Stimulated activated CD4-positive, alpha-beta T cell treated with anti-CD3 and anti-CD28 coated beads, Interleukin-15, amount 100 ng/mL, for 1 hour (primary cell): ENCODE measurements around the gene CFAP92.
"Not testable (repeated sequence)": the region's sequence is repeated elsewhere in the genome, so short reads cannot be mapped to it uniquely, and the experiment has no call there.

Experiments
- DNase-seq, 2 donors: peaks; one replicate each; pipeline ENCODE4 v3.0.0-alpha.2; 2020; ENCODE audit warnings: low read depth in 1 of 2, low spot score in 1 of 2

CFAP92 gene

DNA sequence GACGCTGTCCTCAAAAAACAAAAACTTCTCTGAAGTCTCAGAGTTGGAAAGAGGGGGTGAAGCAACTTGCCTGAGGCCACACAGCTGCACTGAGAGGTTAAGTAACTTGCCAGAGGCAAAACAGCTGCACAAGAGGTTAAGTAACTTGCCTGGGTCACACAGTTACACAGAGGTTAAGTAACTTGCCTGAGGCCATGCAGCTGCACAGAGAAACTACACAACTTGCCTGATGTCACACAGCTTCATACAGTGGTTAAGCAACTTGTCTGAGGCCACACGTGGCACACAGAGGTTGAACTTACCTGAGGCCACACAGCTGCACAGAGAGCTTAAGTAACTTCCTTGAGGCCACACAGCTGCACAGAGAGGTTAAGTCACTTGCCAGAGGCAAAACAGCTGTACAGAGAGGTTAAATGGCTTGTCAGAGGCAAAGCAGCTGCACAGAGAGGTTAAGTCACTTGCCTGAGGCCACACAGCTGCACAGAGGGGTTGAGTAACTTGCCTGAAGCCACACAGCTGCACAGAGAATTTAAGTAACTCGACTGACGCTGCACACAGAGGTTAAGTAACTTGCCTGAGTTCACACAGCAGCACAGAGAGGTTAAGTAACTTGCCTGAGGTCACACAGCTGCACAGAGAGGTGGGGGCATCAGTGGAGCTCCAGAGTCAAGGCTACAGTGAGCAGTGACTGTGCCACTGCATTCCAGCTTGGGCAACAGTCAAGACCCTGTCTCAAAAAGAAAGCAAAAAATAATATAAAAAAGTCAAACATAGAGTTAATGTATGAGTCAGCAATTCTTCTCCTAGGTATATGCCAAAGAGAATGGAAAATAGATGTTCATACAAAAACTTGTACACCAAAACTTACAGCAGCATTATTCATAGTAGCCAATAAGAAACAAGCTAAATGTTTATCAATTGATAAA, 126.4 kb downstream of the CFAP92 start:
- DNase-seq = no peak

DNA sequence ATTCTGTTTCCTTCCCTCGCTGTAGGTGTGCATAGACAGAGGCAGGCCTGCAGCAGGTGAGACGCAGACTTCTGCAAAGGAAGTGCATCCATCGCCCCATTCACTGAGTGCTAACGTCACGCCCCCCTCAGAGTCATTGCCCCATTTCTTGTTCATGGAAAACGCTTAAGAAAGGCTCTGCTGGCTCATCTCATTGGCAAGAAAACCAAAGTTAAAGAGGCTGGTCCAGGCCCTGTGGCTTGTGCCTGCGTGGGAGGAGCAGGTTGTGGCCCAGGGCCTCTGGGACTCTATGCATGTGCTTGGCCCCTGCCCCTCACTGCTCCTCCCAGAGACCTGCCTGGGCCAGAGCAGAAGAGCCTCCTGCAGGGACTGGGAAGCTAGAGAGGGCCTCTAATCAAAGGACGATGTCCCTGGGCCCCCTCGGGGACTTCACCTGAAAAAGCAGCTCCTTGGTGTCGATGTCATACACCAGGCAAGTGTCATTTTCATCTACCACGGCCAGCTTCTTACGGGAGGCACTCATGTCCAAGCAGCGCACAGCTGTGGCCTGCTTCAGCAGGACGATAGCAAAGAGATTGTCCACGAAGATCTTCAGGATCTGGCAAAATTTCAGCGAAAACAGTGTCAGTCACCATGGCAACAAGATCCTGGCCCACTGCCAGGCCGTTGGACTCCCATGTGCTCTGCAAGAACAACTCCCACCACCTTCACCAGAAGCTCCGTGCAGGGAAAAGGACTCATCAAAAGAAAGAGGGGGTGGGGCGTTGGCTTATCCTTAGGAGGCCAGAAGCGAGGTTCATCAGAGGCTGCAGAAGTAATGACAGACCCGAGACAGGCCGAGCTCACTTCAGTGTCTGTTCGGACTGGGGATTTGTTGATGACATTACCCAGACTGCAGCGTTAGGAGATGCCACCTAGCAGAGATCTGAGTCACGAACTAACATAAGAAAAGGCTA, 128.7 kb downstream of the CFAP92 start:
- not testable (repeated sequence) for DNase-seq

DNA sequence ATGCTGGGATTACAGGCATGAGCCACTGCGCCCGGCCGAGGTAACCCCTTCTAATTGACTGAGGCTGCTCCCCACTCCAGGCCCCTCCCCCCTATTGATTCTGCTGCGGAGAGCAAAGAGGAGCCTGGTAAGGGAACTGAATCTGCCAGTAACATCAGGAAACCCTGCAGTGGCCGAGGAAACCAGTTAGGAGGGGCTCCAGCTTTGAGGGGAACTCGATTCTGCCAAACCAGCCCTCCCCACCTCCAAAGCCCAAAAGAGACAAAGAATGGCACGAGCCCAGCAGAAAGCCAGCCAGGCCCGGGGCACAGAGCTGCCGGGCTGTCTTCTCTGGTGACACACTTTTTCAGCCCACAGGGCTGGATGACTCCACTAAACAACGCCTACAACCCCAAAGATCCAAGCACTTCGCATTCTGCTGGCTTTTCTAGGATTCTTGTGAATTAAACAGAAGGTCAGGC, 129.5 kb downstream of the CFAP92 start:
- DNase-seq = no peak

DNA sequence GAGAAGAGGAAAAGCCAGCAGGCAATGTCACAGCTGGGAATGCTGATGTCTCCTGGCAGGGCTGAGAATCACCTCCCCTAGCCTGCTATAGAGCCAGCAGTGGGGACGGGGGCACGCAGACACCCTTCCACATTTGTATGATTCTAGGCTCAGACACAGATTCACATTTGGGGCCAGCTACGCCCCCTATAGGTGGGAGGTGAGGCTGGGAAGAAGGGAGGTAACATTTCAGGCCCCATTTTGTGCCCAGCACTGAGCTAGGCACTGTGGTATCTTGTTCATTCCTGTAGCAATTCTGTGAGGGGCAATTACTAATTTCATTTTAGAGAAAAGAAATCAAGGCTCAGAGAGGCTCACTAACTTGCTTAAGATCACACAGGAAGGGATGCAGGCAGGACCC, 130.3 kb downstream of the CFAP92 start:
- no peak for DNase-seq

DNA sequence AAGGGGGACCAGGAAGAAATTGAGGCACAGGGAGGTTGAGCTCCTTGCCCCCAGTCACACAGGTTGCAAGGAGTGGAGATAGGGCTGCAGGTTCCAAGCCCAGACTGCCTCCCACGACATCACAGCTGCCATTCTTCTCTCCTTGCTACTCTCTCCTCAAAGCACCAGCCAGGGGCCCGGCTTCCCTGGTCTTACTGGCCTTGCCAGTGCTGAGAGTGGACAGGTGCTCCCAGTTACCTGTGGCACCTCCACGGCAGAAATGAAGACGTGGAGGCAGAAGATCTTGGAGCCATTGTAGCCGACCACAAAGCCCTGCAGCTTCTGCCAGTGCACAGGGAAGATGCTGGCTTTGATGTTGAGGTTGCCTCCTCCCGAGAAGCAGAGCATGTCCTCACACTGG, 132.4 kb downstream of the CFAP92 start:
- no peak for DNase-seq
